Stimulated activated CD8-positive, alpha-beta memory T cell treated with anti-CD3 and anti-CD28 coated beads, Interleukin-12 subunit alpha, Interleukin-12 subunit beta, amount 100 ng/mL, for 24 hours (primary cell): ENCODE data around the gene NF1.
"Not testable (repeated sequence)": the region's sequence is repeated elsewhere in the genome, so short reads cannot be mapped to it uniquely, and the experiment has no call there.

Experiments
- DNase-seq: peaks from one replicate; pipeline ENCODE4 v3.0.0-alpha.2; 2020; ENCODE audit errors: extremely low read depth

The NF1 gene

GRCh38 chr17:31130286-31131224, 35.8 kb downstream of the NF1 start:
- no peak for DNase-seq

DNA sequence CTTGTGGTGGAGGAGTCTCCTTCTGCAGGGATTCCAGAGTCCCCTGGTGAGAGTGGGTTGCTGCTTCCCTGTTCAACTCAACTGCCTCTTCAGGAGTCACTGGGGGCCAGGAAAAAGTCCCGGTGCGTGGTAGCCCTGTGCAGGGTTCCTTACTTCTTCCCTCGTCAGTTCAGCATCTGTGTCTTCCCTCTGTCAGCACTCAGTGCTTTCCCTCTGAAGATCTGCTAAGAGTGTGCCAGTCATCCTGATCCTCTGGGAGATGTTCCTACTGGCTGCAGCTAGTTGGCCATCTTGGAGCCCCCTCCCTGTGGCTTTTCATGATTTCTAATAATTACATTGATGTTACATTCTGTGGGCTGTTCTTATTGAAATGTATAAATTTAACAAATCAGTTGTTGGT, 36.5 kb downstream of the NF1 start:
- DNase-seq: no peak

GRCh38 chr17:31132977-31133376, 38.2 kb downstream of the NF1 start:
- no peak for DNase-seq

DNA sequence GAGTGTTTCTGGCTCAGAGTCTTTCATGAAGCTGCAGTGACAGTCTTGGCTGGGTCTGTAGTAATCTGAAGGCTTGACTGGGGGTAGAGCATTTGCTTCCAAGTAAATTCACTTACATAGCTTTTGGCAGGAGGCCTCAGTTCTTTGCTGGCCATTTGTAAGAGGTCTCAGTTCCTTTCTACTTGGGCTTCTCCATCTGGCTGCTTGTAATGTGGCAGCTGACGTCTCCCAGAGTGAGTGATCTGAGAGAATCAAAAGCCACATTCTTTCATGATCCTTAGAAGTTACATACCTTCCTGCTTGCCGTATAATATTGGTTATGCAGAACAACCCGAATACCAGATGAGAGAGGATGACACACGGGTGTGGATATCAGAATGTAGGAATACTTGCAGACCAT, 39.8 kb downstream of the NF1 start:
- DNase-seq: no peak

DNA sequence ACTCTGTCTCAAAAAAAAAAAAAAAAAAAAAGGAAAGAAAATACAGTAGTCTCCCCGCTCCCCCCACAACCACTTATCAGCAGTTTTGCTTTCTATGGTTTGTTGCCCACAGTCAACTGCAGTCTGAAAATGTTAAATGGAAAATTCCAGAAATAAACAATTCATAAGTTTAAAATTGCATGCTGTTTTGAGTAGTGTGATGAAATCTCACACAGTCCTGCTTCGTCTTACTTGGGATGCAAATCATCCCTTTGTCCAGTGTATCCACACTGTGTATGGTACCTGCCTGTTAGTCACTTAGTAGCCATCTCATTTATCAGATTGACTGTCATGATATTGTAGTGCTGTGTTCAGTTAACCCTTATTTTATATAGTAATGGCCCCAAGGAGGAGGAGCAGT, 41.5 kb downstream of the NF1 start:
- DNase-seq: no peak

DNA sequence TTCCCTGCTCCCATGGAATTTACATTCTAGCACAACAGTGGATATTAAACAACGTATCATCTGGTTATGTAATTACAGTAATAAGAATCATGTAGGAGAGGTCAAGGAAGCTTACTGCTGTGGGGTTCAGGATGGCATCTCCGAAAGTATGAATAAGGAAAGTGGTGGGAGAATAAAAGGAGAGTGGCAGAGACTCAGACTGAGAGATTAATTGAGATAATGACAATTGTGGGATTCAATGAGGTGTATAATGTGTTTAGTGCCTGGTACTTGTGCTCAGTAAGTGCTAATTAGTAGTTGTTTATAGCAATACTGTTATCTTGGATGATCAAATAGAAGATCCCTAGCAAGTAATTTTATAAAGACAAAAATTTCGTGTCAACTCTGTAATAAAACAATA, 45.3 kb downstream of the NF1 start:
- DNase-seq: no peak

- DNase-seq: no peak
These were observed 49.7 kb downstream of the NF1 start for GRCh38 chr17:31144428-31144827.

DNA sequence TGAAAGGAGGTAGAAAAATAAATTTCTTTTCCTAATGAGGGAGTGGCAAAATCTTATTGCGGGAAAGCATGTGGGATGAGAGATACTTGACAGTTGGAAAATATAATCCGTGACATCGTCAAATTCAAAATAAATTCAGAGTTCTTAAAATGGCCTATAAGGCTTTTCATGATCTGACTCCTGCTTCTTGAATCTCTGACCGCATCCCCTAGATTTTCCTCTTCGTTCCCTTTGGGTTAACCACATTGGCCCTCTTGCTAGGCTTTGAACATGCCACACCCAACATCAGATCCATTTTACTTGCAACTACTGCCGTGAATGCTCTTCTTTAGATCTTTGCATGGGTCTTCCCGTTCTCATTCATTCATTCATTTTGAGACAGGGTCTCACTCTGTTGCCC, 50.1 kb downstream of the NF1 start:
- no peak for DNase-seq

GRCh38 chr17:31147507-31148202, 52.9 kb downstream of the NF1 start:
- DNase-seq: no peak

GRCh38 chr17:31148205-31148604, 53.4 kb downstream of the NF1 start:
- no peak for DNase-seq

DNA sequence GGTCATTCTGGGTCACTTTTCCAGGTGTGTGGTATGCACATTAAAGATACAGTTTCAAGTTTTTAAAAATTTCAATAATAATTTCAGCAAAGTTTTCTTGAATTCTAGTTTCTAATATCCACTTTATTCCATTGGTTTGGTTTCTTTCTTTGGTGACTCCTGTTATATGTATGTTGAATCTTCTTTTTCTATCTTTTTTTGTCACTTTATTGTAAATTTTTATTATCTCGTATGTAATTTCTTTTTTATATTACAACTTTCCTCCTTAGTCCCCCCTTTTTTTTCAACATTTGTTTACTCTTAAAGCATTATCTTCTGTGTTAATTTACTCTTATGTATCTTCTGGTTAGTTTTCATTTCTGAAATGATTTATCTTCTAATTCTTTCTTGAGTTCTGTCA, 57.5 kb downstream of the NF1 start:
- DNase-seq: no peak

DNA sequence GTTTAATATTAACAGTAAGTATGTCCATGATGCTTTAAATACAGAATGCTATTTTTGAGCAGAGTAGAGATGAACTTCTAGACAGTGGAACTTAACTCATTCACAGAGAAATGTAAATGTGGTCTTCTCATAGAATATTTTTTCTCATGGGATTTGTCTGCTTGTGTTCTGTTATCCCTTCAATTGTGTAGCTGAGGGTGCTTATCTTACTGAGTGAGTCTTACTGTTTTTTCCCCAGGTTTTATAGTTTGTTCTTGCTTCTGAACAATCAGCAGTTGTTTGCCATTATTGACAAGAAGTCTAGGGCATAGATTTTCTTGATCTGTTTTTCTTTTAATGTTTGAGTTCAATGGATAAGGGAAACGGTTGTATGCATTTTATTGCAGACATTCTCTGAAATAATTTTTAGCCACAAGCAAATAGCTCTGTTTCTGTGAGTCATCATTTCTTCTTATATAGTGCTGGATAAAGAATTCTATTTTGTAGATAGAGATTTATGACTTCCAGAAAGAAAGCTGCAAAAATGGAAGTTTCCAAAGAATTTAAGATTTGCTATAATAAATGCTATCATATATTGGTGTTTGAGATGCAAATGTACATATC, 60.5 kb downstream of the NF1 start:
- no peak for DNase-seq

DNA sequence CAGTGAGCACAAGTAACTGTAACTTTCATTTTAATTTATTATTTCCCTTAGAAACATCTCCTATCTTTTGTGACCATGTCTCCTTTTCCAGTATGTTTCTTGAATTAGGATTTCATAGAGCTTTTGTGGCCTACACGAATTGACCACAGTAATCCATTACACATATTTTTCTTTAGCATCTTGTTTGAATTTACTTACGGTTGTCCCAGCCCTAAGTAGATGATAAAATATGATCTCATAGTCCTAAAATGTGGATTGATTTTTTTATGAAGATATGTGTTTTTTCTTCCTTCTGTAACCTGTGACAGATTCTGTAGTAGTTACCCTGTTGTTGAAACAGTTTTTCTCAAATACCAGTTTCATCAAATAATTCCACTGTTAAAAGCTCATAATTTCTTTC, 61.5 kb downstream of the NF1 start:
- no peak for DNase-seq

DNA sequence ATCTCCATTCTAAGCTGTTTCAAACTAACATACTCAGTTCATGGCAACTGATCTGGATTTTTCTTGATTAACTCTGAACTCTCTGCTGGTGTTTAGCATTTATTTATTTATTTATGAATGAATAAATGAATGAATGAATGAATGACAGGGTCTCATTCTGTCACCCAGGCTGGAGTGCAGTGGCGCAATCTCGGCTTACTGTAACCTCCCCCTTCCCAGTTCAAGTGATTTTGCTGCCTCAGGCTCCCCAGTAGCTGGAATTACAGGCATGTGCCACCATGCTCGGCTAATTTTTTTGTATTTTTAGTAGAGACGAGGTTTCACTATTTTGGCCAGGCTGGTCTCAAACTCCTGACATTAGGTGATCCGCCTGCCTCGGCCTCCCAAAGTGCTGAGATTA, 62.1 kb downstream of the NF1 start:
- not testable (repeated sequence) for DNase-seq

- no peak for DNase-seq
These were observed 64.1 kb downstream of the NF1 start for GRCh38 chr17:31158746-31159377.

- no peak for DNase-seq
These were observed 68.5 kb downstream of the NF1 start for GRCh38 chr17:31163091-31163781.

GRCh38 chr17:31167111-31167510, 72.3 kb downstream of the NF1 start:
- no peak for DNase-seq

GRCh38 chr17:31171701-31172100, 76.9 kb downstream of the NF1 start:
- DNase-seq: no peak

DNA sequence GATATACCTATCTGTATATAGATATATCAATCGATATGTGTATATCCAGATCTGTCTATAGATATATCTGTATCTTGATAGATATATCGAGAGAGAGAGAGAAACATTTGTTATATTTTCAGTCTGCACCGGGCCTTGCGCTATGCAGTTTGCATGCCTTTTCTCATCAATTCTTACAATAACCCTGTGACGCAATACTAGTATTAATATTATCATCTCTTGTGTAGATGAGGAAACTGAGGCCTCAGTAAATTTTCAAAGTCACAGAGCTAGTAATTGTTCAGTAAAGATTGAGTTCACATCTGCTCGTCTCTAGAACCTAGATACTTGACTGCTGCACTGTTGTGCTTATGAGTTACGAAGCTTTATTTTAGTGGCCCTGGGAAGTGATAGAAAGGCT, 77.6 kb downstream of the NF1 start:
- no peak for DNase-seq

GRCh38 chr17:31174215-31174614, 79.4 kb downstream of the NF1 start:
- DNase-seq: no peak

DNA sequence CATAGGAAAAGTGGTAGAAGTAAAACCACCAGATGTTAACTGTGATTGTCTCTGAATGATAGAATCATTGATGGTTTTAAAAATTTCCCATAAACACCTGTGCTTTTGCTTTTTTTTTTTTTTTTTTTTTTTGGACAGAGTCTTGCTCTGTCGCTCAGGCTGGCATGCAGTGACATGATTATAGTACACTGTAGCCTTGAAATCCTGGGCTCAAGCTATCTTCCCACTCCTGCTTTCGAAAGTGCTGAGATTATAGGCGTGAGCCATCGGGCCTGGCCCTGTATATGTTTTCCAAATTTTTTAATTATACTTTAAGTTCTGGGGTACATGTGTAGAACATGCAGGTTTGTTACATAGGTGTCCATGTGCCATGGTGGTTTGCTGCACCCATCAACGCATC, 80.5 kb downstream of the NF1 start:
- no peak for DNase-seq

- DNase-seq: not testable (repeated sequence)
These were observed 81.4 kb downstream of the NF1 start for GRCh38 chr17:31176143-31176542.
